Astrocyte (in vitro differentiated cells and primary cell): ENCODE measurements around the gene NSF.

Experiments used
- CTCF ChIP-seq: IDR thresholded peaks from 2 replicates; pipeline ENCODE4 v1.5.1; 2011; ENCODE audit warnings: low read depth, mild to moderate bottlenecking, inconsistent platforms, low read length, moderate library complexity; ENCODE audit not compliant: insufficient read depth
- EZH2 ChIP-seq: IDR thresholded peaks from 2 replicates; pipeline ENCODE4 v1.6.1; 2012; ENCODE audit warnings: mild to moderate bottlenecking, low read length, inconsistent platforms; ENCODE audit not compliant: insufficient read depth

- TF ChIP-seq CTCF (no peak), EZH2 (no peak)
Observed at GRCh38 chr17:46751425-46751824, 161.0 kb downstream of the NSF start.
